Stimulated activated CD4-positive, alpha-beta T cell treated with anti-CD3 and anti-CD28 coated beads, Interleukin-15, amount 100 ng/mL, for 1 hour (primary cell): ENCODE data around the gene TMEM37.

ENCODE experiments used
- DNase-seq, 2 donors: peaks; one replicate each; pipeline ENCODE4 v3.0.0-alpha.2; 2020; ENCODE audit warnings: low read depth in 1 of 2, low spot score in 1 of 2

TMEM37 gene

GRCh38 chr2:119417908-119418307 is 13.7 kb upstream of the TMEM37 start:
- no peak for DNase-seq

- DNase-seq, result no peak
Measured at GRCh38 chr2:119419065-119419464, 12.6 kb upstream of the TMEM37 start.

GRCh38 chr2:119419803-119420508 is 11.7 kb upstream of the TMEM37 start:
- DNase-seq, result no peak

- no peak for DNase-seq
Measured at GRCh38 chr2:119421304-119421703, 10.3 kb upstream of the TMEM37 start.

- DNase-seq, result no peak
Measured at GRCh38 chr2:119421741-119422140, 9.9 kb upstream of the TMEM37 start.

GRCh38 chr2:119422360-119423107 is 9.1 kb upstream of the TMEM37 start:
- no peak for DNase-seq

- no peak for DNase-seq
Measured at GRCh38 chr2:119423108-119423444, 8.6 kb upstream of the TMEM37 start.

GRCh38 chr2:119423811-119424210 is 7.8 kb upstream of the TMEM37 start:
- no peak for DNase-seq

GRCh38 chr2:119424284-119425118 is 7.2 kb upstream of the TMEM37 start:
- DNase-seq, result no peak

- DNase-seq, result no peak
Measured at GRCh38 chr2:119425119-119425405, 6.6 kb upstream of the TMEM37 start.

GRCh38 chr2:119425620-119426395 is 5.8 kb upstream of the TMEM37 start:
- DNase-seq, result no peak

- no peak for DNase-seq
Measured at GRCh38 chr2:119426396-119426675, 5.3 kb upstream of the TMEM37 start.

GRCh38 chr2:119426801-119427395 is 4.8 kb upstream of the TMEM37 start:
- DNase-seq, result no peak

- DNase-seq, result no peak
Measured at GRCh38 chr2:119427756-119428155, 3.9 kb upstream of the TMEM37 start.

- no peak for DNase-seq
Measured at GRCh38 chr2:119428488-119429224, 3.0 kb upstream of the TMEM37 start.

GRCh38 chr2:119429225-119429981 is 2.3 kb upstream of the TMEM37 start:
- DNase-seq, result no peak

GRCh38 chr2:119430023-119430498 is 1.6 kb upstream of the TMEM37 start:
- DNase-seq, result no peak

- no peak for DNase-seq
Measured at GRCh38 chr2:119431976-119432850, 559 bp downstream of the TMEM37 start.
